KMS-11 (cell line): ENCODE results near the gene NR2F2.

ENCODE experiments used
- H2AFZ ChIP-seq: fragments of 200-600 bp; sonication (generic); 2 replicates; pipeline ENCODE4 v1.6.1; 2016; ENCODE audit warnings: antibody characterized with exemption, mixed run types, low read depth
- H3K27ac ChIP-seq: fragments of 200-600 bp; sonication (generic); 2 replicates; pipeline ENCODE4 v1.6.1; 2016; ENCODE audit warnings: mild to moderate bottlenecking, mixed run types
- H3K27me3 ChIP-seq: fragments of 200-600 bp; sonication (generic); 2 replicates; pipeline ENCODE4 v1.6.1; 2017; ENCODE audit warnings: mild to moderate bottlenecking, low read depth, mixed run types, moderate library complexity; ENCODE audit not compliant: insufficient read depth
- H3K36me3 ChIP-seq: fragments of 200-600 bp; sonication (generic); 2 replicates; pipeline ENCODE4 v1.6.1; 2017; ENCODE audit warnings: mild to moderate bottlenecking, mixed run types; ENCODE audit not compliant: insufficient read depth
- H3K4me1 ChIP-seq: fragments of 200-600 bp; sonication (generic); 2 replicates; pipeline ENCODE4 v1.6.1; 2016; ENCODE audit warnings: mild to moderate bottlenecking, low read depth, mixed run types; ENCODE audit not compliant: poor library complexity, severe bottlenecking
- H3K4me2 ChIP-seq: fragments of 200-600 bp; sonication (generic); 2 replicates; pipeline ENCODE4 v1.7.0; 2016; ENCODE audit warnings: mild to moderate bottlenecking, mixed run types
- H3K4me3 ChIP-seq: fragments of 200-600 bp; sonication (generic); IDR thresholded peaks from 2 replicates; pipeline ENCODE4 v1.6.1; 2017; ENCODE audit warnings: low read depth, low read length, mixed read lengths; ENCODE audit not compliant: insufficient read depth
- H3K79me2 ChIP-seq: fragments of 200-600 bp; sonication (generic); 2 replicates; pipeline ENCODE4 v1.6.1; 2016; ENCODE audit warnings: low read depth, mixed run types; ENCODE audit not compliant: insufficient read depth
- H3K9ac ChIP-seq: fragments of 200-600 bp; sonication (generic); 2 replicates; pipeline ENCODE4 v1.6.1; 2016; ENCODE audit warnings: mild to moderate bottlenecking, mixed run types
- H4K20me1 ChIP-seq: fragments of 200-600 bp; sonication (generic); 2 replicates; pipeline ENCODE4 v1.6.1; 2016; ENCODE audit warnings: mild to moderate bottlenecking, mixed run types; ENCODE audit not compliant: insufficient read depth
- TF ChIP-seq, protein P1 (sequence below): fragments of 200-600 bp; sonication (generic); conservative IDR thresholded peaks from 2 replicates; pipeline ENCODE4 v1.6.1; 2017; ENCODE audit warnings: low read depth, mild to moderate bottlenecking, antibody characterized with exemption, low read length, moderate library complexity, mixed read lengths

Gene NR2F2

DNA sequence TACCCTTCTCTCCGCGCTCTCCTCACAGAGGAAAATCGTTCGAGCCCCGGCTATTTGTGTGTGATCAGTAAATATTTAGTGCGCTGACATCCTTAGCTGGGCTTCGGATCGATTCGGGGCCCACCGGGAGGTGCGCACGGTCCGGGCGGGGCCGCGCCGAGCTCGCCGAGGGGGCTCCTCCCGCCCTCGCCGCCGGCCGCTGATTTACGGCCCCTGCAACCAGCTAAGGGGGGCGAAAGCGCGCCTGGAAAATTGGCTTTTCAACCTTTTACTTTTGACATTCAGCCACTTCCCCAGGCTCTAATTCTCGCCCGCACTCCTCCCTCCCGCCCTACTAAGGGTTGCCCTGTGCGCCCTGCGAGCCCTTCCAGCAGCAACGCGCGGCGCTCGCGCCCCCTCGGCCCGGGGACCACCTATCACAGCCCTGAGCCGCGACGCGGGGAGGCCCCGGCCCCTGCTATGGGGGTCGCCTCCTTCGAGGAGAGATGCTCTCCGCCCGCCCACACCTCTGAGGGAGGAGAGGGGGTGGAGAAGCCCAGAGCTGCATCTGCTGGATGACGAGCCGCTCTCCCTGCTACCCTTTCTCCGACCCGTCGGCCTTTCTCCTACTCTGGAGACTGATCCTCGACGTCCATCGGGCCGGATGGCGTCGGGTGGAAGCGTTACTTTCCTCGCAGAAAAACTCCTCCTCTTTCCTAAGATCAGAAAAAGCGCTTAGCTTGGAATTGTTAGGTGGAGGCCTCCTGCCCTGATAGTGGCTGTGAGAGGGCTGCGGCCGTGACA is 7.8 kb upstream of the NR2F2 start:
- Histone ChIP-seq H3K4me1 (peaks cover 17% of the 10 kb centered on the region), H2AFZ (no peak overlapping the region), H3K4me2 (no peak overlapping the region), H3K27me3 (no peaks in the 10 kb centered on the region), H3K79me2 (peaks cover 16% of the 10 kb centered on the region; the same call in 1 of the 2 replicates), H3K4me3 (no peak overlapping the region), H3K9ac (no peak overlapping the region), H3K27ac (no peak overlapping the region), H3K36me3 (no peaks in the 10 kb centered on the region), H4K20me1 (no peaks in the 10 kb centered on the region)
- TF ChIP-seq, protein P1, sequence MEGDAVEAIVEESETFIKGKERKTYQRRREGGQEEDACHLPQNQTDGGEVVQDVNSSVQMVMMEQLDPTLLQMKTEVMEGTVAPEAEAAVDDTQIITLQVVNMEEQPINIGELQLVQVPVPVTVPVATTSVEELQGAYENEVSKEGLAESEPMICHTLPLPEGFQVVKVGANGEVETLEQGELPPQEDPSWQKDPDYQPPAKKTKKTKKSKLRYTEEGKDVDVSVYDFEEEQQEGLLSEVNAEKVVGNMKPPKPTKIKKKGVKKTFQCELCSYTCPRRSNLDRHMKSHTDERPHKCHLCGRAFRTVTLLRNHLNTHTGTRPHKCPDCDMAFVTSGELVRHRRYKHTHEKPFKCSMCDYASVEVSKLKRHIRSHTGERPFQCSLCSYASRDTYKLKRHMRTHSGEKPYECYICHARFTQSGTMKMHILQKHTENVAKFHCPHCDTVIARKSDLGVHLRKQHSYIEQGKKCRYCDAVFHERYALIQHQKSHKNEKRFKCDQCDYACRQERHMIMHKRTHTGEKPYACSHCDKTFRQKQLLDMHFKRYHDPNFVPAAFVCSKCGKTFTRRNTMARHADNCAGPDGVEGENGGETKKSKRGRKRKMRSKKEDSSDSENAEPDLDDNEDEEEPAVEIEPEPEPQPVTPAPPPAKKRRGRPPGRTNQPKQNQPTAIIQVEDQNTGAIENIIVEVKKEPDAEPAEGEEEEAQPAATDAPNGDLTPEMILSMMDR, result no peak

DNA sequence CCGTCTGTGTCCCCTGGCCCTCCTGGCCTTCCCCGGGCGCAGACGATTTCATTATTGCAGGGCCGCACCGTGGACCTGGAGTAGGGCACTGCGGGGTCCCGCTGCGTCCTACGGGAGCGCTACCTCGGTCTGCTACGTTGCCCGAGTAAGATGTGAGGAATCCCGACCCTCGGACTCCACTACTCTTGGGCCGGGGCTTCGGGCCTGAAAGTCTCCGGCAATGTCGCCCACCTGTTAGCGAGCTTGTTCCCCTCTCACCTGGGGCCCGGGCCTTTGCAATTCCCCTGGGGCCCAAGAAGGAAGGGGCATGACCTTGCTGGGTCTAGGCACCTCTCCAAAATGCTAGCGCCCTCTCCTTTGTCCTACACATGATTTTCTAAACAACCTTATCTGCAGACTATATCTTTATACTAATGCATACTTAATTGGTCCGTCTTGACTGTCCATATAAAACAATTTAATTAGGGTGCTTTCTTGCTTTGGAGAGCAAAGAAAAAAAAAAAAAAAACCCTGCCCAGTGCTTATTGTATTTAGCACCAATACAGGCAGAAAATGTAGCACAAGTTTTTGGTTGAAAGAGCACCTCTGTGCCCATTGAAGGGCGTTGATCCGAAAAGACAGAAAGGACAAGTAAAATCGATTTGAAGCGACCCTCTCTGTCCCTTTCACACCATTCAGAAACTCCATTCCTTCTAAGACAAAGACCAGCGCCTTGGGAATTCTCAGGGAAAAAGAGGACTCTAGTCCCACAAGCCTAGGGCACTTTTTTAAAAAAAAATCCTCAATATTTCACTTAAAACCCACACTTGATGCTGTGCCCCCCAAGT is 7.0 kb upstream of the NR2F2 start:
- TF ChIP-seq, protein P1, result no peak
- Histone ChIP-seq H4K20me1 (no peaks in the 10 kb centered on the region), H3K4me2 (no peak overlapping the region), H3K4me1 (peaks cover 22% of the 10 kb centered on the region), H2AFZ (no peak overlapping the region), H3K9ac (no peak overlapping the region), H3K36me3 (no peaks in the 10 kb centered on the region), H3K79me2 (peaks cover 16% of the 10 kb centered on the region; the same call in 1 of the 2 replicates), H3K27ac (no peak overlapping the region), H3K4me3 (no peak overlapping the region), H3K27me3 (no peaks in the 10 kb centered on the region)

DNA sequence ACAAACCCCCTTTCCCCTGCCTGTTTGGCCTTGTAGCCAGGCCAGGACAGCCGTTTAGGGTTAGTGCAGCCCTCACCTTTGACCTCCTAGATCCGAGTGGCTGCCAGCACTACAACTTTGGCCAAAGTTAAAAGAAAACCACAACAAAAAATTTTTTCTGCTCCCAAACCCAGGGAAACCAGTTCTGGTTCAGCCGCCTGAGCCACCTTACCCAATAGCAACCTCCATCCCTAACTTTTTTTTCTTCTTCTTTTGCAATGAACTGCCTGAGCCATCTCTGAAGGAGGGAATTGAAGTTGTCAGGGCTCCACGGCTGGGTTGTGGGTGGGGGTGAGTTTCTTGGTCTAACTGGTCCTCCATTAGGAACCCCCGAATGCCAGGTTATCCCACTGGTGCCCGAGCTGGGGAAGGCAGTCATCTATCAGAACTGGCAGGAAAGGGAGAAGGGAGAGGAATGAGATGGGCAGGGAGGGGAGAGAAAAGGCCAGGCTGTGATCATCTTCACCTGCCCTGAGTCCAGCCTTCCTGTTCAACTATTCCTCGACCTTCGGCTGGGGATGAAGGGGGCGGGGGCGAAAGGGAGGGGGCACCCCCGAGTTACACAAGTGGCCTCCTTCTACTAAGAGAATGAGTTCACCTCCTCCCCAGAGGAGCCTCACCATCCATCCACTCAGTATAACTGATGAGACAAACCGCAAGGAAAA is 6.2 kb upstream of the NR2F2 start:
- Histone ChIP-seq H3K9ac (no peak overlapping the region), H3K4me1 (peaks cover 27% of the 10 kb centered on the region), H3K4me3 (no peak overlapping the region), H2AFZ (no peak overlapping the region), H4K20me1 (no peaks in the 10 kb centered on the region), H3K36me3 (no peaks in the 10 kb centered on the region), H3K27me3 (no peaks in the 10 kb centered on the region), H3K4me2 (no peak overlapping the region), H3K27ac (no peak overlapping the region), H3K79me2 (peaks cover 16% of the 10 kb centered on the region; the same call in 1 of the 2 replicates)
- TF ChIP-seq, protein P1, result no peak

DNA sequence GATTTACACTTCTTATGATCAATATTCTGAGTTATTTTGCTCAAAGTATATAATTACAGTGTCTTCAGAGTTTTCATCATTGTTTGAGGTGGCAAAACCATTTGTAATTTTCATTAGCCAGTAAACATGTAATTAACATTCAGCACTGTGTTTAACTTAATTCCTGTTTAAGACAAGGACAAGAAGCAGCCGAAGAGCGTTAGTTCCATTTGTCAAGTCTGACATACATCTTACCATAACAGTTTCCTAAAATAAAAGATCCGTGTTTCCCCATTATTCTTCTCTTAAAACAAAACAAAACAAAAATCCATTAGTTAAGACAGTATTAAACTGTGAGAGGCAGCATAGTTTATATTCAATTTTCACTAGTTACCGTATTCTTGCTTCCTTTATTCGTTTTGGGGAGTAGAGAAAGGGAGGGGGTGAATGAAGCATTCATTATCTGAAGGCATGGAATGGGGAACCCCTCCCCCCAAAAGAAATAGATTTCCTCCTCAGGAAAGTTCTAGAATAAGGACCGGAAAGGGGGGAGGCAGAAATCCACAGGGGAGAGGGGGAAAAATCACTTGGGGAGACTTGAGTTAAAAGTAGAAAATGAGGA is 5.5 kb upstream of the NR2F2 start:
- Histone ChIP-seq H3K9ac (no peak overlapping the region; the same call in 1 of the 2 replicates), H3K27me3 (no peaks in the 10 kb centered on the region), H3K4me3 (peak overlapping the region; percentile 4), H3K4me2 (peak overlapping the region; percentile 70), H4K20me1 (no peaks in the 10 kb centered on the region), H3K27ac (no peak overlapping the region; the same call in 1 of the 2 replicates), H3K79me2 (peaks cover 16% of the 10 kb centered on the region; the same call in 1 of the 2 replicates), H2AFZ (no peak overlapping the region), H3K4me1 (peaks cover 33% of the 10 kb centered on the region), H3K36me3 (no peaks in the 10 kb centered on the region)
- TF ChIP-seq, protein P1, result no peak
